ENCODE data around the gene PDZRN4.

GRCh38 chr12:41344776-41345470 is 156.8 kb downstream of the PDZRN4 start:
- TF ChIP-seq, protein P1, sequence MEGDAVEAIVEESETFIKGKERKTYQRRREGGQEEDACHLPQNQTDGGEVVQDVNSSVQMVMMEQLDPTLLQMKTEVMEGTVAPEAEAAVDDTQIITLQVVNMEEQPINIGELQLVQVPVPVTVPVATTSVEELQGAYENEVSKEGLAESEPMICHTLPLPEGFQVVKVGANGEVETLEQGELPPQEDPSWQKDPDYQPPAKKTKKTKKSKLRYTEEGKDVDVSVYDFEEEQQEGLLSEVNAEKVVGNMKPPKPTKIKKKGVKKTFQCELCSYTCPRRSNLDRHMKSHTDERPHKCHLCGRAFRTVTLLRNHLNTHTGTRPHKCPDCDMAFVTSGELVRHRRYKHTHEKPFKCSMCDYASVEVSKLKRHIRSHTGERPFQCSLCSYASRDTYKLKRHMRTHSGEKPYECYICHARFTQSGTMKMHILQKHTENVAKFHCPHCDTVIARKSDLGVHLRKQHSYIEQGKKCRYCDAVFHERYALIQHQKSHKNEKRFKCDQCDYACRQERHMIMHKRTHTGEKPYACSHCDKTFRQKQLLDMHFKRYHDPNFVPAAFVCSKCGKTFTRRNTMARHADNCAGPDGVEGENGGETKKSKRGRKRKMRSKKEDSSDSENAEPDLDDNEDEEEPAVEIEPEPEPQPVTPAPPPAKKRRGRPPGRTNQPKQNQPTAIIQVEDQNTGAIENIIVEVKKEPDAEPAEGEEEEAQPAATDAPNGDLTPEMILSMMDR (IDR thresholded peaks at IDR 0.05; ENCODE audit: insufficient read depth, low read length) = no peak
- TF ChIP-seq POLR2AphosphoS5 (IDR thresholded peaks at IDR 0.05; ENCODE audit: low read depth) = no peak
- TF ChIP-seq GABPA (IDR thresholded peaks at IDR 0.05; ENCODE audit: low read depth) = no peak
- TF ChIP-seq, protein P2, sequence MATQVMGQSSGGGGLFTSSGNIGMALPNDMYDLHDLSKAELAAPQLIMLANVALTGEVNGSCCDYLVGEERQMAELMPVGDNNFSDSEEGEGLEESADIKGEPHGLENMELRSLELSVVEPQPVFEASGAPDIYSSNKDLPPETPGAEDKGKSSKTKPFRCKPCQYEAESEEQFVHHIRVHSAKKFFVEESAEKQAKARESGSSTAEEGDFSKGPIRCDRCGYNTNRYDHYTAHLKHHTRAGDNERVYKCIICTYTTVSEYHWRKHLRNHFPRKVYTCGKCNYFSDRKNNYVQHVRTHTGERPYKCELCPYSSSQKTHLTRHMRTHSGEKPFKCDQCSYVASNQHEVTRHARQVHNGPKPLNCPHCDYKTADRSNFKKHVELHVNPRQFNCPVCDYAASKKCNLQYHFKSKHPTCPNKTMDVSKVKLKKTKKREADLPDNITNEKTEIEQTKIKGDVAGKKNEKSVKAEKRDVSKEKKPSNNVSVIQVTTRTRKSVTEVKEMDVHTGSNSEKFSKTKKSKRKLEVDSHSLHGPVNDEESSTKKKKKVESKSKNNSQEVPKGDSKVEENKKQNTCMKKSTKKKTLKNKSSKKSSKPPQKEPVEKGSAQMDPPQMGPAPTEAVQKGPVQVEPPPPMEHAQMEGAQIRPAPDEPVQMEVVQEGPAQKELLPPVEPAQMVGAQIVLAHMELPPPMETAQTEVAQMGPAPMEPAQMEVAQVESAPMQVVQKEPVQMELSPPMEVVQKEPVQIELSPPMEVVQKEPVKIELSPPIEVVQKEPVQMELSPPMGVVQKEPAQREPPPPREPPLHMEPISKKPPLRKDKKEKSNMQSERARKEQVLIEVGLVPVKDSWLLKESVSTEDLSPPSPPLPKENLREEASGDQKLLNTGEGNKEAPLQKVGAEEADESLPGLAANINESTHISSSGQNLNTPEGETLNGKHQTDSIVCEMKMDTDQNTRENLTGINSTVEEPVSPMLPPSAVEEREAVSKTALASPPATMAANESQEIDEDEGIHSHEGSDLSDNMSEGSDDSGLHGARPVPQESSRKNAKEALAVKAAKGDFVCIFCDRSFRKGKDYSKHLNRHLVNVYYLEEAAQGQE (IDR thresholded peaks at IDR 0.05; ENCODE audit: insufficient replicate concordance, low read depth) = no peak
- TF ChIP-seq SPI1 (IDR thresholded peaks at IDR 0.05; ENCODE audit: borderline replicate concordance, low read depth) = no peak
